HEK293 (cell line): ENCODE measurements around the gene ARAP3.

ENCODE experiments used
- CTCF ChIA-PET: fragments of 350-600 bp; formaldehyde crosslinking; extraction: SDS; loops from one replicate; lab custom pipeline; 2021; ENCODE audit warnings: antibody characterized with exemption; lab: Yijun Ruan, JAX
- POLR2A ChIA-PET: fragments of 300-600 bp; formaldehyde crosslinking; extraction: SDS; loops from one replicate; lab custom pipeline; 2020; ENCODE audit warnings: antibody characterized with exemption, inconsistent platforms; lab: Yijun Ruan, JAX
- H3K27ac ChIP-seq: fragments of 200-500 bp; sonication (Bioruptor generic); 2 replicates; pipeline ENCODE4 v1.5.1; 2014; ENCODE audit warnings: low read depth, low read length, control low read depth, inconsistent platforms; ENCODE audit errors: extremely low read depth
- H3K36me3 ChIP-seq, 2 experiments: fragments of 200-500 bp in 1 of 2; sonication (Bioruptor generic) in 1 of 2; 1 replicate in 1 of 2; 2 replicates in 1 of 2; pipeline ENCODE4 v1.5.1; 2014 to 2017; ENCODE audit warnings: inconsistent platforms in 2 of 2, low read length in 2 of 2; ENCODE audit not compliant: control insufficient read depth in 2 of 2, insufficient read depth in 1 of 2
- H3K4me1 ChIP-seq: fragments of 200-500 bp; sonication (Bioruptor generic); 2 replicates; pipeline ENCODE4 v1.5.1; 2014; ENCODE audit warnings: mild to moderate bottlenecking, low read length, inconsistent platforms; ENCODE audit not compliant: control insufficient read depth, insufficient read depth
- H3K4me3 ChIP-seq: 2 replicates; pipeline ENCODE4 v1.5.1; 2011; ENCODE audit warnings: low read depth, mild to moderate bottlenecking, control low read depth, low read length, moderate library complexity
- H3K9me3 ChIP-seq: fragments of 200-500 bp; sonication (Bioruptor generic); 2 replicates; pipeline ENCODE4 v1.5.1; 2014; ENCODE audit warnings: low read depth, low read length, inconsistent platforms; ENCODE audit not compliant: control insufficient read depth, insufficient read depth
- AEBP2 ChIP-seq: fragments of 450-650 bp; formaldehyde crosslinking; IDR thresholded peaks from 2 replicates; pipeline ENCODE4 v1.5.1; 2016; ENCODE audit warnings: missing biosample characterization, missing genetic modification characterization, borderline replicate concordance
- ATF2 ChIP-seq: fragments of 450-650 bp; formaldehyde crosslinking; IDR thresholded peaks from 2 replicates; pipeline ENCODE4 v1.5.1; 2016; ENCODE audit warnings: missing biosample characterization, missing genetic modification characterization, low read depth
- EGR2 ChIP-seq: fragments of 450-650 bp; formaldehyde crosslinking; IDR thresholded peaks from 2 replicates; pipeline ENCODE4 v1.5.1; 2016; ENCODE audit warnings: low read depth, missing biosample characterization, missing genetic modification characterization
- GLIS1 ChIP-seq: fragments of 450-650 bp; formaldehyde crosslinking; IDR thresholded peaks from 2 replicates; pipeline ENCODE4 v1.5.1; 2016; ENCODE audit warnings: missing biosample characterization, missing genetic modification characterization
- IKZF3 ChIP-seq: fragments of 450-650 bp; IDR thresholded peaks from 2 replicates; pipeline ENCODE4 v1.5.0; 2018; ENCODE audit warnings: missing biosample characterization, mild to moderate bottlenecking, missing genetic modification characterization, moderate library complexity
- KLF1 ChIP-seq: fragments of 450-650 bp; formaldehyde crosslinking; IDR thresholded peaks from 2 replicates; pipeline ENCODE4 v1.5.1; 2016; ENCODE audit warnings: missing biosample characterization, missing genetic modification characterization
- KLF16 ChIP-seq: fragments of 450-650 bp; formaldehyde crosslinking; IDR thresholded peaks from 2 replicates; pipeline ENCODE4 v1.5.1; 2017; ENCODE audit warnings: missing biosample characterization, missing genetic modification characterization
- MEIS1 ChIP-seq: sonication (generic); formaldehyde crosslinking; IDR thresholded peaks from 2 replicates; pipeline ENCODE4 v1.8.1; 2022; ENCODE audit warnings: missing genetic modification reagents, mild to moderate bottlenecking, borderline replicate concordance
- REST ChIP-seq: fragments of 450-650 bp; formaldehyde crosslinking; IDR thresholded peaks from 2 replicates; pipeline ENCODE4 v1.5.1; 2016; ENCODE audit warnings: missing biosample characterization, missing genetic modification characterization
- ZFHX2 ChIP-seq: fragments of 450-650 bp; formaldehyde crosslinking; conservative IDR thresholded peaks from 2 replicates; pipeline ENCODE4 v1.5.1; 2016; ENCODE audit warnings: missing biosample characterization, missing genetic modification characterization
- ZFP41 ChIP-seq: fragments of 450-650 bp; formaldehyde crosslinking; IDR thresholded peaks from 2 replicates; pipeline ENCODE4 v1.5.1; 2016; ENCODE audit warnings: missing biosample characterization, missing genetic modification characterization, borderline replicate concordance
- ZNF146 ChIP-seq: fragments of 450-650 bp; formaldehyde crosslinking; IDR thresholded peaks from 2 replicates; pipeline ENCODE4 v1.5.1; 2016; ENCODE audit warnings: missing biosample characterization, missing genetic modification characterization
- ZNF157 ChIP-seq: fragments of 450-650 bp; formaldehyde crosslinking; IDR thresholded peaks from 2 replicates; pipeline ENCODE4 v1.5.1; 2016; ENCODE audit warnings: missing biosample characterization, missing genetic modification characterization
- ZNF16 ChIP-seq: fragments of 450-650 bp; formaldehyde crosslinking; IDR thresholded peaks from 2 replicates; pipeline ENCODE4 v1.5.1; 2016; ENCODE audit warnings: low read depth, missing biosample characterization, missing genetic modification characterization
- ZNF175 ChIP-seq: fragments of 450-650 bp; formaldehyde crosslinking; IDR thresholded peaks from 2 replicates; pipeline ENCODE4 v1.5.1; 2016; ENCODE audit warnings: missing biosample characterization, missing genetic modification characterization
- ZNF302 ChIP-seq: fragments of 450-650 bp; formaldehyde crosslinking; IDR thresholded peaks from 2 replicates; pipeline ENCODE4 v1.5.1; 2016; ENCODE audit warnings: missing biosample characterization, missing genetic modification characterization, low read depth
- ZNF398 ChIP-seq: fragments of 450-650 bp; formaldehyde crosslinking; IDR thresholded peaks from 2 replicates; pipeline ENCODE4 v1.5.1; 2017; ENCODE audit warnings: missing biosample characterization, missing genetic modification characterization
- ZNF48 ChIP-seq: fragments of 450-650 bp; formaldehyde crosslinking; IDR thresholded peaks from 2 replicates; pipeline ENCODE4 v1.5.1; 2016; ENCODE audit warnings: missing biosample characterization, missing genetic modification characterization
- ZNF513 ChIP-seq: fragments of 450-650 bp; IDR thresholded peaks from 2 replicates; pipeline ENCODE4 v1.5.1; 2018; ENCODE audit warnings: missing biosample characterization, missing genetic modification characterization
- ZNF521 ChIP-seq: fragments of 450-650 bp; formaldehyde crosslinking; IDR thresholded peaks from 2 replicates; pipeline ENCODE4 v1.5.1; 2017; ENCODE audit warnings: missing biosample characterization, mild to moderate bottlenecking, missing genetic modification characterization
- ZNF548 ChIP-seq: fragments of 450-650 bp; formaldehyde crosslinking; IDR thresholded peaks from 2 replicates; pipeline ENCODE4 v1.5.1; 2016; ENCODE audit warnings: missing biosample characterization, missing genetic modification characterization
- ZNF555 ChIP-seq: fragments of 450-650 bp; formaldehyde crosslinking; conservative IDR thresholded peaks from 2 replicates; pipeline ENCODE4 v1.5.1; 2017; ENCODE audit warnings: missing biosample characterization, mild to moderate bottlenecking, missing genetic modification characterization, inconsistent platforms
- ZNF701 ChIP-seq: fragments of 450-650 bp; formaldehyde crosslinking; IDR thresholded peaks from 2 replicates; pipeline ENCODE4 v1.5.1; 2016; ENCODE audit warnings: missing biosample characterization, missing genetic modification characterization
- ZNF76 ChIP-seq: fragments of 450-650 bp; formaldehyde crosslinking; IDR thresholded peaks from 2 replicates; pipeline ENCODE4; 2016; ENCODE audit warnings: low read depth, missing biosample characterization, missing genetic modification characterization, borderline replicate concordance
- ZNF768 ChIP-seq: fragments of 450-650 bp; formaldehyde crosslinking; IDR thresholded peaks from 2 replicates; pipeline ENCODE4 v1.5.1; 2018; ENCODE audit warnings: missing biosample characterization, mild to moderate bottlenecking, missing genetic modification characterization
- ZNF792 ChIP-seq: fragments of 450-650 bp; formaldehyde crosslinking; IDR thresholded peaks from 2 replicates; pipeline ENCODE4 v1.5.1; 2016; ENCODE audit warnings: missing biosample characterization, missing genetic modification characterization
- ZSCAN30 ChIP-seq: fragments of 450-650 bp; IDR thresholded peaks from 2 replicates; pipeline ENCODE4 v1.5.1; 2018; ENCODE audit warnings: missing biosample characterization, mild to moderate bottlenecking, missing genetic modification characterization, moderate library complexity

The ARAP3 gene

GRCh38 chr5:141692919-141693725 lies 11.1 kb upstream of the ARAP3 start:
- H3K4me1 ChIP-seq: no peaks in the 10 kb centered on the region
- POLR2A ChIA-PET: interaction anchor here (2.1 kb wide), 1 partner anchor 186 kb away, joined by 9 read pairs; the partner anchor contains the start of gene PCDH1
- CTCF ChIA-PET: interaction anchor here (0.5 to 7.8 kb wide), 35 partner anchors 10 to 1013 kb away, joined by 3 to 158 read pairs (median 5); partner anchors contain the start of genes ARAP3, GNPDA1, PCDH1 and PCDH12
- no peak overlapping the region for H3K4me3 ChIP-seq
- H3K36me3 ChIP-seq: no peaks in the 10 kb centered on the region
- H3K9me3 ChIP-seq: no peaks in the 10 kb centered on the region
- no peak overlapping the region for H3K27ac ChIP-seq
- TF ChIP-seq ZNF398 (tag by site-specific recombination) (no peak), ZNF701 (no peak), ZNF16 (tag by site-specific recombination) (no peak), ZNF521 (tag by site-specific recombination) (no peak), KLF16 (tag by site-specific recombination) (no peak), ZNF768 (tag by site-specific recombination) (peak; percentile 81; the same call in 1 of the 2 replicates), ZNF146 (tag by site-specific recombination) (no peak), ATF2 (tag by site-specific recombination) (peak; percentile 45; the same call in 1 of the 2 replicates), ZNF175 (tag by site-specific recombination) (no peak), IKZF3 (tag by site-specific recombination) (no peak), GLIS1 (tag by site-specific recombination) (peak; percentile 60; the same call in 1 of the 2 replicates), ZSCAN30 (tag by site-specific recombination) (no peak), ZNF513 (tag by site-specific recombination) (no peak), ZNF555 (no peak), ZNF302 (tag by site-specific recombination) (no peak), REST (tag by site-specific recombination) (no peak), ZNF76 (tag by site-specific recombination) (no peak), MEIS1 (CRISPR knock-in tag) (no peak), ZNF548 (tag by site-specific recombination) (no peak), KLF1 (tag by site-specific recombination) (no peak), EGR2 (tag by site-specific recombination) (peak; percentile 86), ZFHX2 (tag by site-specific recombination) (peak; percentile 94), ZNF48 (no peak), ZFP41 (no peak), ZNF792 (tag by site-specific recombination) (no peak), ZNF157 (tag by site-specific recombination) (no peak), AEBP2 (tag by site-specific recombination) (no peak)
